ENCODE results near the gene CTNNA2.

CTNNA2 gene

GRCh38 chr2:79822136-79822535 lies 309.3 kb downstream of the CTNNA2 start:
- no peak for TF ChIP-seq Cebpa-rat (IDR thresholded peaks at IDR 0.05)
- Histone ChIP-seq H4K20me1 (no peaks in the 10 kb centered on the region), H3K27me3 (no peaks in the 10 kb centered on the region), H3K36me3 (no peaks in the 10 kb centered on the region), H3K4me1 (no peaks in the 10 kb centered on the region), H3K27ac (no peak overlapping the region), H3K9ac (no peak overlapping the region), H3K4me2 (no peak overlapping the region), H3K9me3 (replicated peaks in 1 of 11) (no peaks in the 10 kb centered on the region), H3K4me3 (no peak overlapping the region)

GRCh38 chr2:79824086-79824786 lies 311.4 kb downstream of the CTNNA2 start:
- no peaks in the 10 kb centered on the region for H3K36me3 ChIP-seq
- no peaks in the 10 kb centered on the region for H4K20me1 ChIP-seq
- H3K4me2 ChIP-seq: no peak overlapping the region
- TF ChIP-seq Cebpa-rat (IDR thresholded peaks at IDR 0.05): no peak
- no peaks in the 10 kb centered on the region for H3K9me3 ChIP-seq (replicated peaks in 1 of 11)
- no peaks in the 10 kb centered on the region for H3K4me1 ChIP-seq
- no peak overlapping the region for H3K9ac ChIP-seq
- H3K27me3 ChIP-seq: no peaks in the 10 kb centered on the region
- no peak overlapping the region for H3K4me3 ChIP-seq
- H3K27ac ChIP-seq: no peak overlapping the region

GRCh38 chr2:79827881-79828280 lies 315.0 kb downstream of the CTNNA2 start:
- Histone ChIP-seq H3K9ac (no peak overlapping the region), H3K4me3 (no peak overlapping the region), H3K36me3 (no peaks in the 10 kb centered on the region), H3K4me2 (no peak overlapping the region), H3K27ac (no peak overlapping the region), H3K4me1 (no peaks in the 10 kb centered on the region), H3K27me3 (no peaks in the 10 kb centered on the region), H3K9me3 (replicated peaks in 1 of 11) (no peaks in the 10 kb centered on the region), H4K20me1 (no peaks in the 10 kb centered on the region)
- peak in 1 of 11 experiments; percentile 40; a peak in 2 of 22 replicates for TF ChIP-seq Cebpa-rat (IDR thresholded peaks at IDR 0.05)

DNA sequence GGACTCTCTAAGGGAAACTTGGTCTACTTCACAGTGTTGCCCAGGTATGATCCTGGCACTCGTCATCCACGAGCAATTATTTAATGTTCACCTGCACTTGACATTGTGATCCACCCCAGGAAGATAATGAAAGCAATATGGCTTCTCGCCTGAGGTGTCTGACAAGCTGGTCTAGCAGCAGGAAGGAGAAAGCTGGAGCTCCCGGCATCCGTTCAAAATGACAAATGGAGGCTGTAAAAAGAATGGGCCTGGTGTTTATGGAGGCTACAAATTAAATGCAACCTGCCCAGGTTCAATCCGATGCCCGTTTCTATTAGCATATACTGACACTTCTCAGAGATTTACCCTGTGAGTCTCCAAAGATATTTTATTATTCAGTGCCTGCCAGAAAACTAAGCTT lies 317.6 kb downstream of the CTNNA2 start:
- no peak overlapping the region for H3K27ac ChIP-seq
- no peak overlapping the region for H3K4me2 ChIP-seq
- no peak overlapping the region for H3K9ac ChIP-seq
- no peak for TF ChIP-seq Cebpa-rat (IDR thresholded peaks at IDR 0.05)
- H3K4me3 ChIP-seq: no peak overlapping the region
- H3K9me3 ChIP-seq (replicated peaks in 1 of 11): no peaks in the 10 kb centered on the region
- H4K20me1 ChIP-seq: no peaks in the 10 kb centered on the region
- no peaks in the 10 kb centered on the region for H3K4me1 ChIP-seq
- no peaks in the 10 kb centered on the region for H3K27me3 ChIP-seq
- no peaks in the 10 kb centered on the region for H3K36me3 ChIP-seq

DNA sequence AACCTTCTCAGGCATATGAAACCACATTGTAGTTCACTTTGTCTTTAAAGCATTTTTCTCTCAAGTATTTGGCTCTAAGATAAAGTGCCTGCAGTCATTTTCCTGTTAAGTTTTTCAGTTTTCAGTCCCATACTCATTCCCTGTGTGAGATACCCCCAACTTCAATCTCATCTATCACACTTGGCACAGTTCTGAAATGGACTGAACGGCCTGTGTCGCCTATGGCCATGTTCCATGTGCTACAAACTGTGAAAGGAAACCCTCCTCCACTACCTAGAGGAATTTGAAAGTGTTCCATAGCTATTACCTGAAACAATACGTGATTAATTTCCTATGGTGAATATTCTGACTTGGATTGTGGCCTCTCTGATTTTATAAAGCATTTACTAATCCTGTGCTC lies 319.1 kb downstream of the CTNNA2 start:
- H3K9me3 ChIP-seq (replicated peaks in 1 of 11): no peaks in the 10 kb centered on the region
- no peak overlapping the region for H3K27ac ChIP-seq
- H3K27me3 ChIP-seq: no peaks in the 10 kb centered on the region
- H3K4me3 ChIP-seq: no peak overlapping the region
- no peak for TF ChIP-seq Cebpa-rat (IDR thresholded peaks at IDR 0.05)
- H3K36me3 ChIP-seq: no peaks in the 10 kb centered on the region
- no peaks in the 10 kb centered on the region for H3K4me1 ChIP-seq
- no peak overlapping the region for H3K4me2 ChIP-seq
- no peaks in the 10 kb centered on the region for H4K20me1 ChIP-seq
- no peak overlapping the region for H3K9ac ChIP-seq

DNA sequence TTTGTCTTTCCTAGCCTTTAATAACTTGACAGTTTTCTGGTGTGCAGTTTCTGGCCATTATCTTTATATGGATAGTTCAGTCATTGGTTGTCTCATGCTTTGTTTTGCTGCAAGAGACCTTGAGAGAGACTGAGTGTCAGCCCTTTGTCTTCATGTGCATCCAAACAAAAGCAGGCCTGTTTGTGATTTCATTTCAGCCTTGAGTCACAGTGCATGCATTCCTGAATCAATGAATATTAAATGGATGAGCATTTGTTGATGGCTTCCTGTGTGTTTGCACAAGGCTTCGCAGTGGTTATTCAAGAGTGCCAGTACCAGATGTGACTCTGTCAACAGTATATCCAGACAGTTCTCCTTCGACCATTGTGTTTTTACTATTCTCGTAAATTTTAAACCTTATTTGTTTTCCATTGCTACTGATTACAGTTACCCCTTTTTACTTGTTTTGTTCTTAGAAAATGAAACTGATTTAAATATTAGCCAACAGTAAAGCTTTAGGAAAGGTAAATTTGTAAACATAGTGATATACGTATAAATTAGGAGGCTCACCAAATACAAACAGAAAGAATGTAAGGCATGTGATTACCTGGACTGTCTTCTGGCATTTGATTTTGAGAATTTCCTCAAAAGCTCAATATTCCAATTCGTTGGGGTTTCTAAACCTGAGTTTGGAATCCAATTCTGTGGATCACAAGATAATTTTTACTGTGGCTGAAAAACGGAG lies 319.8 kb downstream of the CTNNA2 start:
- Histone ChIP-seq H3K4me3 (no peak overlapping the region), H4K20me1 (no peaks in the 10 kb centered on the region), H3K9me3 (replicated peaks in 1 of 11) (no peaks in the 10 kb centered on the region), H3K27ac (no peak overlapping the region), H3K4me2 (no peak overlapping the region), H3K4me1 (no peaks in the 10 kb centered on the region), H3K36me3 (no peaks in the 10 kb centered on the region), H3K27me3 (no peaks in the 10 kb centered on the region), H3K9ac (no peak overlapping the region)
- TF ChIP-seq Cebpa-rat (IDR thresholded peaks at IDR 0.05): no peak

DNA sequence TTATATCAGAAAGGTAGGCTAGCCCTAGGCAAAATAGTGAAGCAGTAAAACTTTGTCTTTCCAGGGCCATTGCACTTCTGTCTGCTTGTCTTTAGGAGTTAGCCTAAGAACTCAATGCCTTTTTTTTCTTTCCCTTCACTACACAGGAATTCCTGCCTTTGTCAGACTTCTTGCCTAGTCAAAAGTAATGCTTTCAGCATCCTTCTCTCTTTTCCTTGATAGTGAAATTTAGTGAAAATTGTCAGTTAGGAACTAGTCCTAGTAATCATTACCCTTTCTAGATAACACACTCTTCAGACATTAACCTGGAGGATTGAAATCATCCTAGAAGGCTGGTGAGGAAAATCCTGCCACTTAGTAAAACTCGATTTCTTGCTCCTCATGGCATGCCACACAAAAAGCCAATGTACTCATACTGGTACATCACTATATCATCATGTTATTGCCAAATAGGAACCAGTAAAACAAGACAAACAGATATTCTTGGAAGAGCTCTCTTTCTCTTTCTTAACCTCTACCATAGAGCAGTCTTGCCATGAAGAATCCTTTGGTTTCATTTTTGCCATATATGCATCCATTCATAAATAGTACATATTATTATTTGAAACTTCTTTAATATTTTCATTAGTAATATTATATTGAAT lies 320.5 kb downstream of the CTNNA2 start:
- Histone ChIP-seq H3K27me3 (no peaks in the 10 kb centered on the region), H3K4me1 (no peaks in the 10 kb centered on the region), H3K36me3 (no peaks in the 10 kb centered on the region), H3K9ac (no peak overlapping the region), H3K4me3 (no peak overlapping the region), H4K20me1 (no peaks in the 10 kb centered on the region), H3K4me2 (no peak overlapping the region), H3K9me3 (replicated peaks in 1 of 11) (no peaks in the 10 kb centered on the region), H3K27ac (no peak overlapping the region)
- TF ChIP-seq Cebpa-rat (IDR thresholded peaks at IDR 0.05): no peak

DNA sequence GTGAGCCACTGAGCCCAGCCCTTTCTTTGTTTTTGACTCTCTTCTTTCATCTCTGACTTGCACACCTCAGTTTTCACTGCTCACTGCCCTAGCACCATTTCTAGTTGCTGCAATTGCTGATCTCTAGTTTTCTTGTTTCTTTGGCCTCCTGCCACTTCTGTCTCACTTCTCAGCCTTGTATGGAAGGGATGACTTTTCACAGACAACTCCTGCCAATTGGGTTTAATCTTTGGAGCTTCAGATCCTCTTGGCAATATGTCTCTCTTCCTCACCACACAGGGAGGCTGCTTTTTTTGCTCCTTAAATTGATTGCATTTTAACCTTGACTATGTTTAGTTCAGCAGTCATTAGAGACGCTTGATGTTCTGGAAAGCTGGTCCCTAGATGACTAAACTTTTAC lies 323.1 kb downstream of the CTNNA2 start:
- H3K27ac ChIP-seq: no peak overlapping the region
- no peak for TF ChIP-seq Cebpa-rat (IDR thresholded peaks at IDR 0.05)
- peaks cover 0 to 9% (median 4%) of the 10 kb centered on the region in 11 experiments; a peak in 5 of 22 replicates for H3K9me3 ChIP-seq (replicated peaks in 1 of 11)

DNA sequence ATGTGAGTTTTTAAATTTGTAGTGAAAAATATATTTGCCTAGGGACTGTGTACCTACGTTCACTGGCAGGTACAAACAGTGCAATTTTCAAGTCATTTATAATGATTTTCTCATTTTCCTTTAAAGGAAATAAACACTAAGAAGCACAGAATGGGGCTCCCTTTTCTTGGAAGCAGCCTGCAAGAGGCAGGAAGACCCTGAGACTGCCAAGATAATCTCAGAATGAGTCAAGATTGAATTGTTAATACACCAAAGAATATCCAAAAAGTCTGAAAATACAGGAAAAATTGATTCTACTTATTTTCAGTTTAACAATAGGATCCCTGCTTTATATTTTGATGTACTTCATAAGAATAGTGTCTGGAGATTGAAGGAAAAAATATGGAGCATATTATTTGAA lies 331.2 kb downstream of the CTNNA2 start:
- H4K20me1 ChIP-seq: no peaks in the 10 kb centered on the region
- H3K36me3 ChIP-seq: no peaks in the 10 kb centered on the region
- H3K9ac ChIP-seq: no peak overlapping the region
- H3K4me3 ChIP-seq: no peak overlapping the region
- H3K27me3 ChIP-seq: no peaks in the 10 kb centered on the region
- no peaks in the 10 kb centered on the region for H3K4me1 ChIP-seq
- no peak overlapping the region for H3K27ac ChIP-seq
- H3K9me3 ChIP-seq (replicated peaks in 1 of 11): peaks cover 0 to 4% (median 2%) of the 10 kb centered on the region in 11 experiments; a peak in 5 of 22 replicates
- TF ChIP-seq Cebpa-rat (IDR thresholded peaks at IDR 0.05): no peak
- no peak overlapping the region for H3K4me2 ChIP-seq

More for the DNA sequence above, 323.1 kb downstream of the CTNNA2 start:
- Histone ChIP-seq H3K27me3 (no peaks in the 10 kb centered on the region), H4K20me1 (no peaks in the 10 kb centered on the region), H3K4me2 (no peak overlapping the region), H3K4me1 (no peaks in the 10 kb centered on the region), H3K4me3 (no peak overlapping the region), H3K36me3 (no peaks in the 10 kb centered on the region), H3K9ac (no peak overlapping the region)
